Fibroblast of lung (primary cell): ENCODE measurements around the gene DGLUCY.

Experiments
- EZH2 ChIP-seq: IDR thresholded peaks from 2 replicates; pipeline ENCODE4 v1.5.1; 2012; ENCODE audit warnings: low read length, control low read depth, mild to moderate bottlenecking; ENCODE audit errors: missing control alignments
- TF ChIP-seq, protein P1 (sequence below), 2 donors: IDR thresholded peaks in 1 of 2; conservative IDR thresholded peaks in 1 of 2; 1 replicate in 1 of 2; 2 replicates in 1 of 2; pipeline ENCODE4 v1.5.1; 2011 to 2012; ENCODE audit warnings: low read length in 2 of 2, control low read depth in 1 of 2, inconsistent platforms in 1 of 2, low read depth in 1 of 2, mild to moderate bottlenecking in 1 of 2

- TF ChIP-seq, protein P1, sequence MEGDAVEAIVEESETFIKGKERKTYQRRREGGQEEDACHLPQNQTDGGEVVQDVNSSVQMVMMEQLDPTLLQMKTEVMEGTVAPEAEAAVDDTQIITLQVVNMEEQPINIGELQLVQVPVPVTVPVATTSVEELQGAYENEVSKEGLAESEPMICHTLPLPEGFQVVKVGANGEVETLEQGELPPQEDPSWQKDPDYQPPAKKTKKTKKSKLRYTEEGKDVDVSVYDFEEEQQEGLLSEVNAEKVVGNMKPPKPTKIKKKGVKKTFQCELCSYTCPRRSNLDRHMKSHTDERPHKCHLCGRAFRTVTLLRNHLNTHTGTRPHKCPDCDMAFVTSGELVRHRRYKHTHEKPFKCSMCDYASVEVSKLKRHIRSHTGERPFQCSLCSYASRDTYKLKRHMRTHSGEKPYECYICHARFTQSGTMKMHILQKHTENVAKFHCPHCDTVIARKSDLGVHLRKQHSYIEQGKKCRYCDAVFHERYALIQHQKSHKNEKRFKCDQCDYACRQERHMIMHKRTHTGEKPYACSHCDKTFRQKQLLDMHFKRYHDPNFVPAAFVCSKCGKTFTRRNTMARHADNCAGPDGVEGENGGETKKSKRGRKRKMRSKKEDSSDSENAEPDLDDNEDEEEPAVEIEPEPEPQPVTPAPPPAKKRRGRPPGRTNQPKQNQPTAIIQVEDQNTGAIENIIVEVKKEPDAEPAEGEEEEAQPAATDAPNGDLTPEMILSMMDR (conservative IDR thresholded peaks at IDR 0.05 in 1 of 2, IDR thresholded peaks at IDR 0.05 in 1 of 2; ENCODE audit: low read depth in 1 of 2, low read length in 2 of 2): no peak
- no peak for TF ChIP-seq EZH2
Observed at GRCh38 chr14:91082282-91082681, 31.6 kb upstream of the DGLUCY start.
